Neural progenitor cell (in vitro differentiated cells): ENCODE results near the gene B3GAT1. TPM values are rescaled to one million over a fixed set of nuclear protein-coding genes. Genes with fewer than 3 reads are reported as not detected.

Experiments used
- DNase-seq: peaks from one replicate; pipeline ENCODE4 v3.0.0-alpha.2; 2016; ENCODE audit warnings: low spot score
- H2AFZ ChIP-seq: fragments of 200-600 bp; sonication (generic); replicated peaks from 2 replicates; pipeline ENCODE4 v1.6.1; 2016; ENCODE audit warnings: antibody characterized with exemption
- H3F3A ChIP-seq: fragments of 200-600 bp; sonication (generic); 2 replicates; pipeline ENCODE4 v1.6.1; 2016; ENCODE audit warnings: antibody characterized with exemption, low read depth
- H3K27ac ChIP-seq: fragments of 200-600 bp; sonication (generic); 2 replicates; pipeline ENCODE4 v1.5.1; 2016; ENCODE audit warnings: mild to moderate bottlenecking
- H3K27me3 ChIP-seq: fragments of 200-600 bp; sonication (generic); 2 replicates; pipeline ENCODE4 v1.6.1; 2016; ENCODE audit warnings: mild to moderate bottlenecking, moderate library complexity
- H3K36me3 ChIP-seq: fragments of 200-600 bp; sonication (generic); 2 replicates; pipeline ENCODE4 v1.5.1; 2016
- H3K4me1 ChIP-seq: fragments of 200-600 bp; sonication (generic); 2 replicates; pipeline ENCODE4 v1.6.1; 2016; ENCODE audit warnings: mixed run types
- H3K4me2 ChIP-seq: fragments of 200-600 bp; sonication (generic); 2 replicates; pipeline ENCODE4 v1.6.1; 2016
- H3K4me3 ChIP-seq: fragments of 200-600 bp; sonication (generic); 2 replicates; pipeline ENCODE4 v1.5.1; 2016
- H3K79me2 ChIP-seq: fragments of 200-600 bp; sonication (generic); 2 replicates; pipeline ENCODE4 v1.6.1; 2016; ENCODE audit warnings: low read depth
- H3K9ac ChIP-seq: fragments of 200-600 bp; sonication (generic); 2 replicates; pipeline ENCODE4 v1.6.1; 2016
- H3K9me3 ChIP-seq: fragments of 200-600 bp; sonication (generic); 2 replicates; pipeline ENCODE4 v1.5.1; 2016; ENCODE audit warnings: low read depth
- H4K20me1 ChIP-seq: fragments of 200-600 bp; sonication (generic); 2 replicates; pipeline ENCODE4 v1.6.1; 2016; ENCODE audit warnings: low read depth
- H3K27ac Mint-ChIP-seq: 3 replicates; pipeline ENCODE4 v1.8.0; 2021; ENCODE audit warnings: mixed read lengths
- H3K27me3 Mint-ChIP-seq: 2 replicates; pipeline ENCODE4 v1.8.0; 2022; ENCODE audit warnings: low read depth, mild to moderate bottlenecking, inconsistent platforms, moderate library complexity, mixed read lengths; ENCODE audit not compliant: insufficient read depth
- H3K36me3 Mint-ChIP-seq: 3 replicates; pipeline ENCODE4 v1.8.0; 2021; ENCODE audit warnings: mixed read lengths
- H3K4me1 Mint-ChIP-seq: 3 replicates; pipeline ENCODE4 v1.8.0; 2021; ENCODE audit warnings: mixed read lengths
- H3K4me3 Mint-ChIP-seq: 3 replicates; pipeline ENCODE4 v1.8.0; 2021; ENCODE audit warnings: mild to moderate bottlenecking, moderate library complexity, mixed read lengths
- H3K9me3 Mint-ChIP-seq: 3 replicates; pipeline ENCODE4 v1.8.0; 2020; ENCODE audit warnings: mixed read lengths
- CTCF ChIP-seq: fragments of 200-600 bp; sonication (generic); IDR thresholded peaks from 2 replicates; pipeline ENCODE4 v1.5.1; 2017; ENCODE audit warnings: antibody characterized with exemption, mild to moderate bottlenecking
- EZH2 ChIP-seq: fragments of 200-600 bp; sonication (generic); IDR thresholded peaks from 2 replicates; pipeline ENCODE4 v1.6.1; 2017; ENCODE audit warnings: antibody characterized with exemption, mild to moderate bottlenecking, moderate library complexity
- EZH2phosphoT487 ChIP-seq: fragments of 200-600 bp; sonication (generic); IDR thresholded peaks from 2 replicates; pipeline ENCODE4 v1.6.1; 2017; ENCODE audit warnings: antibody characterized with exemption
- total RNA-seq: library from RNA; depleted of rRNA; stranded (reverse); fragments of >200 nt; gene quantifications from 2 replicates; pipeline ENCODE4 v1.2.3, GENCODE V29; 2015; ENCODE audit warnings: low replicate concordance

The B3GAT1 gene
- total RNA-seq, 1 donor from 2014 or later = 11.0 TPM

- peaks cover 15% of the 10 kb centered on the region for H3K36me3 Mint-ChIP-seq
- H4K20me1 ChIP-seq = no peaks in the 10 kb centered on the region
- H3K9me3 ChIP-seq = no peaks in the 10 kb centered on the region
- H3K27me3 ChIP-seq = no peaks in the 10 kb centered on the region
- no peaks in the 10 kb centered on the region for H3K4me1 ChIP-seq
- no peaks in the 10 kb centered on the region for H3K4me1 Mint-ChIP-seq
- TF ChIP-seq CTCF (no peak), EZH2phosphoT487 (no peak), EZH2 (no peak)
- no peaks in the 10 kb centered on the region for H3F3A ChIP-seq
- H3K79me2 ChIP-seq = no peaks in the 10 kb centered on the region
- H3K4me2 ChIP-seq = no peak overlapping the region
- no peak overlapping the region for H3K27ac Mint-ChIP-seq
- no peaks in the 10 kb centered on the region for H3K36me3 ChIP-seq
- H2AFZ ChIP-seq = no peak overlapping the region
- H3K27me3 Mint-ChIP-seq = no peaks in the 10 kb centered on the region
- no peak overlapping the region for H3K27ac ChIP-seq
- H3K4me3 ChIP-seq = no peak overlapping the region
- DNase-seq = no peak
- H3K4me3 Mint-ChIP-seq = no peak overlapping the region
- H3K9me3 Mint-ChIP-seq = peaks cover 6% of the 10 kb centered on the region
- no peak overlapping the region for H3K9ac ChIP-seq
Measured at GRCh38 chr11:134349109-134349801, 62.8 kb downstream of the B3GAT1 start.

GRCh38 chr11:134347441-134347840 is 64.6 kb downstream of the B3GAT1 start:
- no peaks in the 10 kb centered on the region for H3F3A ChIP-seq
- no peaks in the 10 kb centered on the region for H3K27me3 ChIP-seq
- no peak for DNase-seq
- Mint-ChIP-seq H3K36me3 (peaks cover 12% of the 10 kb centered on the region), H3K4me1 (no peaks in the 10 kb centered on the region), H3K4me3 (no peak overlapping the region), H3K27ac (no peak overlapping the region), H3K27me3 (peaks cover 4% of the 10 kb centered on the region), H3K9me3 (no peaks in the 10 kb centered on the region)
- H2AFZ ChIP-seq = no peak overlapping the region
- H3K4me3 ChIP-seq = no peak overlapping the region
- H3K9ac ChIP-seq = no peak overlapping the region
- no peaks in the 10 kb centered on the region for H4K20me1 ChIP-seq
- no peak overlapping the region for H3K27ac ChIP-seq
- no peak for TF ChIP-seq CTCF
- no peak for TF ChIP-seq EZH2phosphoT487
- no peak for TF ChIP-seq EZH2
- H3K9me3 ChIP-seq = no peaks in the 10 kb centered on the region
- no peaks in the 10 kb centered on the region for H3K4me1 ChIP-seq
- H3K4me2 ChIP-seq = no peak overlapping the region
- H3K79me2 ChIP-seq = no peaks in the 10 kb centered on the region
- no peaks in the 10 kb centered on the region for H3K36me3 ChIP-seq

GRCh38 chr11:134346976-134347350 is 65.1 kb downstream of the B3GAT1 start:
- H3K36me3 Mint-ChIP-seq = peaks cover 12% of the 10 kb centered on the region
- no peaks in the 10 kb centered on the region for H3K79me2 ChIP-seq
- H3F3A ChIP-seq = no peaks in the 10 kb centered on the region
- no peak overlapping the region for H3K9ac ChIP-seq
- DNase-seq = no peak
- peaks cover 4% of the 10 kb centered on the region for H3K27me3 Mint-ChIP-seq
- no peaks in the 10 kb centered on the region for H3K27me3 ChIP-seq
- H3K27ac ChIP-seq = no peak overlapping the region
- H3K9me3 Mint-ChIP-seq = no peaks in the 10 kb centered on the region
- TF ChIP-seq EZH2 (no peak), EZH2phosphoT487 (no peak), CTCF (no peak)
- no peaks in the 10 kb centered on the region for H4K20me1 ChIP-seq
- H3K4me3 ChIP-seq = no peak overlapping the region
- no peaks in the 10 kb centered on the region for H3K4me1 Mint-ChIP-seq
- no peaks in the 10 kb centered on the region for H3K9me3 ChIP-seq
- H2AFZ ChIP-seq = no peak overlapping the region
- no peaks in the 10 kb centered on the region for H3K4me1 ChIP-seq
- H3K4me2 ChIP-seq = no peak overlapping the region
- H3K4me3 Mint-ChIP-seq = no peak overlapping the region
- H3K27ac Mint-ChIP-seq = no peak overlapping the region
- no peaks in the 10 kb centered on the region for H3K36me3 ChIP-seq
